RPMI7951 (cell line): ENCODE measurements around the gene NXPE1. TPM values are rescaled to one million over a fixed set of nuclear protein-coding genes. Genes with fewer than 3 reads are reported as not detected.
A peak's percentile ranks its signal among the peaks of the same experiment; 100 is the strongest.

Experiments
- DNase-seq: peaks from one replicate; pipeline ENCODE4 v3.0.0-alpha.2; 2012; ENCODE audit warnings: low read depth
- total RNA-seq: library from RNA; depleted of rRNA; stranded (reverse); fragments of >200 nt; shearing (Covaris generic); gene quantifications from 2 replicates; pipeline ENCODE4 v1.2.3, GENCODE V29; 2014; rRNA removed

NXPE1 gene
- total RNA-seq, 1 experiment from 2014 or later = not detected

- DNase-seq = peak; percentile 11
Measured at GRCh38 chr11:114562166-114562916, 2.7 kb upstream of the NXPE1 start.

- DNase-seq = no peak
Measured at GRCh38 chr11:114556135-114556534, 3.5 kb downstream of the NXPE1 start.

- no peak for DNase-seq
Measured at GRCh38 chr11:114553642-114554041, 6.0 kb downstream of the NXPE1 start.

GRCh38 chr11:114551060-114551459 lies 8.6 kb downstream of the NXPE1 start:
- DNase-seq = no peak

- no peak for DNase-seq
Measured at GRCh38 chr11:114525682-114526081, 34.0 kb downstream of the NXPE1 start.

GRCh38 chr11:114524122-114524521 lies 35.6 kb downstream of the NXPE1 start:
- no peak for DNase-seq

GRCh38 chr11:114522818-114523217 lies 36.9 kb downstream of the NXPE1 start:
- no peak for DNase-seq

GRCh38 chr11:114511538-114511937 lies 48.1 kb downstream of the NXPE1 start:
- DNase-seq = no peak

GRCh38 chr11:114511079-114511478 lies 48.6 kb downstream of the NXPE1 start:
- DNase-seq = no peak

GRCh38 chr11:114501901-114502300 lies 57.8 kb downstream of the NXPE1 start:
- peak; percentile 5 for DNase-seq

GRCh38 chr11:114499756-114500155 lies 59.9 kb downstream of the NXPE1 start:
- no peak for DNase-seq

- no peak for DNase-seq
Measured at GRCh38 chr11:114496915-114497314, 62.8 kb downstream of the NXPE1 start.

GRCh38 chr11:114483929-114484328 lies 75.8 kb downstream of the NXPE1 start:
- no peak for DNase-seq

- DNase-seq = no peak
Measured at GRCh38 chr11:114482114-114482513, 77.6 kb downstream of the NXPE1 start.

- peak; percentile 24 for DNase-seq
Measured at GRCh38 chr11:114479331-114479730, 80.3 kb downstream of the NXPE1 start.

- DNase-seq = peak; percentile 60
Measured at GRCh38 chr11:114478768-114479167, 80.9 kb downstream of the NXPE1 start.

GRCh38 chr11:114478001-114478410 lies 81.7 kb downstream of the NXPE1 start:
- DNase-seq = no peak

- no peak for DNase-seq
Measured at GRCh38 chr11:114472661-114473060, 87.0 kb downstream of the NXPE1 start.

Other genes with a start within 250 kb of the NXPE1 start
- gene C11orf71, start 159.4 kb downstream of the NXPE1 start, total RNA-seq = 5.0 and 6.2 TPM in 2 replicates
- gene RBM7, start 159.2 kb downstream of the NXPE1 start, total RNA-seq = 45.5 and 53.9 TPM in 2 replicates
- gene REXO2, start 120.4 kb downstream of the NXPE1 start, total RNA-seq = 331 and 366 TPM in 2 replicates
- not detected in 2 replicates for gene NXPE4, start 35.9 kb upstream of the NXPE1 start, total RNA-seq
- 0.12 and 0.39 TPM in 2 replicates for gene NXPE2, start 118.6 kb upstream of the NXPE1 start, total RNA-seq